ENCODE results near the gene TNIK.

The TNIK gene

DNA sequence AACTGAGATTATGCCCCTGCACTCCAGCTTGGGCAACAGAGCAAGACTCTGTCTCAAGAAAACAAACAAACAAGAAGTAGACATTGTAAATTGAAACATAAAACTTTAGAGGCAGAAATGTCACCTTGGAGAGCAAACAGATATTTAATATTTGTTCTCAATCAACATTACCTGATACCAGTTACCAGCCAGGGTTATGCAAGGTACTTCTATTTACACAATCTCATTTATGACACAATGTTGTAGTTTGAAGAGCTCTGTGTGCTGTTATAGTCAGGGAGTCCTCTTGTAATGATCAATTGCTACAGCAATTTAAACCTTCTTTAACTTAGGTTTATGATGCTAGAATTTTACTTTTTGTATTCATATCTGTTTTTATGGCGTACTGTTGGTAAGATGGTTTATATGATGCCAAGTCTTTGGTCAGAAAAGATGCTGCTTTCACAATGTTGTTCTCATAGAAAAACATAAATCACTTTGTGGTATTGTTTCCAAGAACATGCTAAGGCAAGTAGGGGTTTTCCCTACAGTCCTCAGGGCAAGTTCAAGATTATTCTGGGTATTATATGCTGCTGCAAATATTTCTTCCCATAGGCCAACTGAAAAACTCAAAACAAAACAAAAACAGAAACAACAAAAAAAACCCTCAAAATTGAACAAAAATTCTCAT, 173.5 kb downstream of the TNIK start:
- TF ChIP-seq SIN3A (IDR thresholded peaks at IDR 0.05; ENCODE audit: borderline replicate concordance, insufficient read depth, low read length), result no peak

DNA sequence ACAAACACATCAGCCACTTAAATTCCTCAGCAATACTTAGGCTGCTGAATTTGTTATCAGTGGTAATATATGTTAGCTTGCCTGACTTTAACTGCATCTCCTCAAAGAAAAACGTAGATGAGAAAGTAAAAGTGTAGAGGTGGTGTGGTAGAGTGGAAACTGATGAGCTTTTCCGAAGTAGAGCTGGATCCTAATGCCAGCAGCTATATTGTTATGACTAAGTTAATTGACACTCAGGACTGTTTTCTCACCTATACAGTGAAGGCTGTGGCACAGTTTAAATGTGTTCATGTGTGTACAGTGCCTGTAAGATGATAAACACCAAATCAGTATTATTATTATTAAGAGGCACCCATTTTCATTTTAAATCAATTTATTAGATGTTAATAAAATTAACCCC, 174.9 kb downstream of the TNIK start:
- TF ChIP-seq POLR2AphosphoS5 (IDR thresholded peaks at IDR 0.05; ENCODE audit: low read depth, low read length) (no peak), SIN3A (IDR thresholded peaks at IDR 0.05; ENCODE audit: borderline replicate concordance, insufficient read depth, low read length) (no peak), FOXP2 (optimal IDR thresholded peaks at IDR 0.05; ENCODE audit: borderline replicate concordance, extremely low read depth, extremely low read length, insufficient read depth) (no peak), TAF1 (IDR thresholded peaks at IDR 0.05; ENCODE audit: borderline replicate concordance, insufficient read depth, low read length) (no peak)
- TF ChIP-seq, protein P1, sequence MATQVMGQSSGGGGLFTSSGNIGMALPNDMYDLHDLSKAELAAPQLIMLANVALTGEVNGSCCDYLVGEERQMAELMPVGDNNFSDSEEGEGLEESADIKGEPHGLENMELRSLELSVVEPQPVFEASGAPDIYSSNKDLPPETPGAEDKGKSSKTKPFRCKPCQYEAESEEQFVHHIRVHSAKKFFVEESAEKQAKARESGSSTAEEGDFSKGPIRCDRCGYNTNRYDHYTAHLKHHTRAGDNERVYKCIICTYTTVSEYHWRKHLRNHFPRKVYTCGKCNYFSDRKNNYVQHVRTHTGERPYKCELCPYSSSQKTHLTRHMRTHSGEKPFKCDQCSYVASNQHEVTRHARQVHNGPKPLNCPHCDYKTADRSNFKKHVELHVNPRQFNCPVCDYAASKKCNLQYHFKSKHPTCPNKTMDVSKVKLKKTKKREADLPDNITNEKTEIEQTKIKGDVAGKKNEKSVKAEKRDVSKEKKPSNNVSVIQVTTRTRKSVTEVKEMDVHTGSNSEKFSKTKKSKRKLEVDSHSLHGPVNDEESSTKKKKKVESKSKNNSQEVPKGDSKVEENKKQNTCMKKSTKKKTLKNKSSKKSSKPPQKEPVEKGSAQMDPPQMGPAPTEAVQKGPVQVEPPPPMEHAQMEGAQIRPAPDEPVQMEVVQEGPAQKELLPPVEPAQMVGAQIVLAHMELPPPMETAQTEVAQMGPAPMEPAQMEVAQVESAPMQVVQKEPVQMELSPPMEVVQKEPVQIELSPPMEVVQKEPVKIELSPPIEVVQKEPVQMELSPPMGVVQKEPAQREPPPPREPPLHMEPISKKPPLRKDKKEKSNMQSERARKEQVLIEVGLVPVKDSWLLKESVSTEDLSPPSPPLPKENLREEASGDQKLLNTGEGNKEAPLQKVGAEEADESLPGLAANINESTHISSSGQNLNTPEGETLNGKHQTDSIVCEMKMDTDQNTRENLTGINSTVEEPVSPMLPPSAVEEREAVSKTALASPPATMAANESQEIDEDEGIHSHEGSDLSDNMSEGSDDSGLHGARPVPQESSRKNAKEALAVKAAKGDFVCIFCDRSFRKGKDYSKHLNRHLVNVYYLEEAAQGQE (IDR thresholded peaks at IDR 0.05; ENCODE audit: insufficient read depth in 1 of 2, low read depth in 2 of 2, low read length in 2 of 2), result no peak

DNA sequence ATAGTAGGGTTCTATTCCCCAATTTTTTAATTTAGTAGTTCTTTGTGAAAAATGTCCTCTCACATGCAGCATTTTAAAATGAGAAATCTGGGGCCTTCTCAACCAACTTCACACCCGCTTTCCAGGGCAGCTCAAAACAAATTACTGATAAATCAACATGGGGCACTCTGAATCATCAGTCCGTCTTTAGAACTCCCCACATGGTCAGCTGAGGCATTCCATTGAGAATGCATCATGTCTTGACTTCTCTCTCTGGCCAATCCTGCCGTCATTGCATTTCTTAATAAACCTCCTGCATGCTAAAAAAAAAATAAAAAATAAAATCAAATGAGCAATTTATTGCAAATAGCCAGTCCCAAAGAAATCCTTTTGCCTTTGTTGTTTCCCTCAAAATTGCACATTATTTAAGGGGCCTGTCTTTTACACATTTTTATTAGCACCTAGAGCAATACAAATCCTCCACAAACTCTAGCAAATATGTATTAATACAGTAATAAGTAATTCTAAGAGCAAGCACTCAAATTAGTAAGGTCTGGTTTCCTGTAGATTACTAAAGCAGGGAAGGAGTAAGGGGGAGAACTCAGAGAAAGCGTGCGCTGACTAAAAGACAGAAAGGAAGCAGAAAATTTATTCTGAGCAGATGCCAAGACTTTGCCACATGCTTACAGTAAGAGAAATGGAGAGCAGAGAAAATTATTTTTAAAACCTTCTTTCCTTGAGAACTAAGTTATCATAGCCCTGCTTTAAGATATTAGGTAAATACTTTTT, 175.7 kb downstream of the TNIK start:
- TF ChIP-seq POLR2AphosphoS5 (IDR thresholded peaks at IDR 0.05; ENCODE audit: low read depth, low read length) (no peak), TAF1 (IDR thresholded peaks at IDR 0.05; ENCODE audit: borderline replicate concordance, insufficient read depth, low read length) (no peak), FOXP2 (optimal IDR thresholded peaks at IDR 0.05; ENCODE audit: borderline replicate concordance, extremely low read depth, extremely low read length, insufficient read depth) (no peak), SIN3A (IDR thresholded peaks at IDR 0.05; ENCODE audit: borderline replicate concordance, insufficient read depth, low read length) (no peak)
- TF ChIP-seq, protein P1 (IDR thresholded peaks at IDR 0.05; ENCODE audit: insufficient read depth in 1 of 2, low read depth in 2 of 2, low read length in 2 of 2), result no peak

DNA sequence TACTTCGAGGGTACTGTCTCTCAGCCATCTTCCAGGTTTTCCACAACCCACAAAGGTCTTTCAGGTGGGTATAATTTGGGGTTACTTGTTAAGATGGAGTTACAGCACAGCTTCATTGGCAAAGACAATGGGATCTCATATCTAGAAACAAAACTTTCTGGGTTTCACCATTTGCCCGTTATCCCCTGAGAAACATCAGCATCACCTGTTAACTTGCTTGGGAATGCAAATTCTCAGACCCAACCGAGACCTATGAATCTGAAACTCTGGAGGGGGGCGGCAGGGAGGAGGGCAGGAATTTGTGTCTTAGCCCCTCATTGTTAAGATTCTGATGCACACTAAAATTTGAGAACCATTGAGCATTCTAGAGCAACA, 176.4 kb downstream of the TNIK start:
- TF ChIP-seq TAF1 (IDR thresholded peaks at IDR 0.05; ENCODE audit: borderline replicate concordance, insufficient read depth, low read length), result no peak
- TF ChIP-seq, protein P1 (IDR thresholded peaks at IDR 0.05; ENCODE audit: insufficient read depth in 1 of 2, low read depth in 2 of 2, low read length in 2 of 2), result no peak
- TF ChIP-seq POLR2AphosphoS5 (IDR thresholded peaks at IDR 0.05; ENCODE audit: low read depth, low read length), result no peak

DNA sequence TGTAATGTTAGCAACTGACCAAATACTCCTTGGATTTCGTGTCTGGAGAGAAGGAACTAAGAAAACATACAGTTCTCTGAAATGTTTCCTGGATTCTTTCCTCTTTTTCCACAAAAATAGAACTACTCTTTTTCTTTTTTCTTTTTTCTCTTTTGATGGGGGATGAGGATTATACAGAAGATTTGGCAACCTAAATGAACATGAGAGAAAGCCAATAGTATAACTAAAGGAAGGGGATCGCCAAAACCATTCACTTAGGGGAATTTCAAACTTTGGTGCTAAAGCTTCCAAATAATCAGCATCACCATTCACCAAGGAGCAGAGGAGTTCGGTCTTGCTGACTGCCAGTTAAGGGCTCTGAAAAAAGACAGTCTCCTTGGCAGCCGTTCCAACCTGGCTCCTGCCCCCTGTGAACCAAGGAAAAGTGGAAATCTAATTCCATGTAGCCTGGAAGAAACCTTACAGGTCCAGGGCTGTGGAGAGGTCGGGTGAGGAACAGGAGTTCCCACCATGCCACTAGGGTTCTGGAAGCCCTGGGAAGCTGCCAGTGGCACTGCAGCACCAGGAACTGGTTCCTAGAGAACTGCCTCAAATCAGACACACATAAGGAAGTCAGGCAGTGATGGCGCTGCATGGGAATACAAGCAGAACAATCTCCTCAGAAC, 176.9 kb downstream of the TNIK start:
- TF ChIP-seq, protein P1 (IDR thresholded peaks at IDR 0.05; ENCODE audit: insufficient read depth in 1 of 2, low read depth in 2 of 2, low read length in 2 of 2), result no peak
- TF ChIP-seq POLR2AphosphoS5 (IDR thresholded peaks at IDR 0.05; ENCODE audit: low read depth, low read length), result no peak
- no peak for TF ChIP-seq SIN3A (IDR thresholded peaks at IDR 0.05; ENCODE audit: borderline replicate concordance, insufficient read depth, low read length)
- no peak for TF ChIP-seq FOXP2 (optimal IDR thresholded peaks at IDR 0.05; ENCODE audit: borderline replicate concordance, extremely low read depth, extremely low read length, insufficient read depth)
- TF ChIP-seq TAF1 (IDR thresholded peaks at IDR 0.05; ENCODE audit: borderline replicate concordance, insufficient read depth, low read length), result no peak

Data from PFSK-1 (cell line).